NCI-H2029 (cell line): Measurements from ENCODE around the gene CREBZF.
"Not testable (repeated sequence)": the region's sequence is repeated elsewhere in the genome, so short reads cannot be mapped to it uniquely, and the experiment has no call there.

ENCODE experiments used
- DNase-seq: peaks from one replicate; lab custom pipeline; 2025; lab: John Stamatoyannopoulos, UW

The CREBZF gene

DNA sequence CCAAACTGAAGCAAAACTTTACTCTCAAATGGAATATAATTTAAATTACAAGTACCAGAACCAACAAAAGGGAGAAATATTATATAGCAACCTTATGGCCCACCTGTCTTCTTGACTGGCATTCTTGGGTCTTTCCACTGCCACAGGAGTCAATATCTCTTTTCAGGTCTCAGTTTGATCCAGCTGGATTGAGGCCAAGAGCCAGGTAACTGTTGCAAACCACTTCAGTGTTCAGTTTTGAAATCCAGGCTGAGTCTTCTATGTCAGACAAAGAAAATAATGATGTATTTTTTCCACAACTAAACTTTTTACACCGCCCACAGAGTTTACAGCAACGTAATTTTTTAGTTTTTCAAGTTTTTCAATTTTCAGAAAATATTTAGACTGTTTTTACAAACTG, 38.4 kb downstream of the CREBZF start:
- DNase-seq = peak; percentile 34

DNA sequence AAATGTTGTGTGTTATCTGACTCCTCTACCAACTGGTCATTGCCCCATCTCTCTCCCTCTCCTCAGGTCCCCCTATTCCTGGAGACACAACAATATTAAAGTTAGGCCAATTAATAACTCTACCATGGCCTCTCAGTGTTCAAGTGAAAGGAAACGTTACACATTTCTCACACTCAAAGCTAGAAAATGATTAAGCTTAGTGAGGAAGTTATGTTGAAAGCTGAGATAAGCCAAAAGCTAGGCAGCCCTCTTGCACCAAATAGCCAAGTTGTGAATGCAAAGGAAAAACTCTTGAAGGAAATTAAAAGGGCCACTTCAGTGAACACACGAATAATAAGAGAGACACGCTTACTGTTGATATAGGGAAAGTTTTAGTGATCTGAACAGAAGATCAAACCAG, 44.7 kb downstream of the CREBZF start:
- DNase-seq = no peak

DNA sequence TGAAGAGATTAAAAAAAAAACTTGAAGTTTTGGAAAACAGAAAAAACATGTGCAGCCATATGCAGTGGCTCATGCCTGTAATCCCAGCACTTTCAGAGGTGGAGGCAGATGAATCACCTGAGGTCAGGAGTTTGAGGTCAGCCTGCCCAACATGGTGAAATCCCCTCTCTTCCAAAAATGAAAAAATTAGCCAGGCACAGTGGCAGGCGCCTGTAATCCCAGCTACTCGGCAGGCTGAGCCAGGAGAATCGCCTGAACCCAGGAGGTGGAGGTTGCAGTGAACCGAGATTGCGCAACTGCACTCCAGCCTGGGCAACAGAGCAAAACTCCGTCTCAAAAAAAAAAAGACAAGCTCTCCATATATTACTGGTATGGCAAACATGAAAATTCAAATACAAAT, 45.4 kb downstream of the CREBZF start:
- DNase-seq = no peak

DNA sequence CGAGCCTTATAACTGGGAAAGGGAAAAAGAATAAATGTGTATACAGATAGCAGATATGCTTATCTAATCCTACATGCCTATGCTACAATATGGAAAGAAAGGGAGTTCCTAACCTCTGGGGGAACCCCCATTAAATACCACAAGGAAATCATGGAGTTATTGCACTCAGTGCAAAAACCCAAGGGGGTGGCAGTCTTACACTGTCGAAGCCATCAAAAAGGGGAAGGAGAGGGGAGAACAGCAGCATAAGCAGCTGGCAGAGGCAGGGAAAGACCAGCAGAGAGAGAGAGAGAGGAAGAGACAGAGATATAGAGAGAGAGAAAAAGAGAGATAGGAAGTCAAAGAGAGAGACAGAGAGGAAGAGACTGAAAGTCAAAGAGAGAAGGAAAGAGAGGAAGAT, 53.3 kb downstream of the CREBZF start:
- not testable (repeated sequence) for DNase-seq
